Activated CD4-positive, alpha-beta T cell treated with anti-CD3 and anti-CD28 coated beads for 36 hours (primary cell): ENCODE results near the gene SGPP1. TPM values are rescaled to one million over a fixed set of nuclear protein-coding genes. Genes with fewer than 3 reads are reported as not detected.
"Not testable (repeated sequence)": the region's sequence is repeated elsewhere in the genome, so short reads cannot be mapped to it uniquely, and the experiment has no call there.

Source experiments
- ATAC-seq: fragments of 200-7000 bp; cut with Tn5 transposase; one replicate; pipeline ENCODE4 v1.10.0; 2021; ENCODE audit warnings: mild to moderate bottlenecking, moderate library complexity
- CTCF ChIA-PET: fragments of 350-600 bp; sonication (Branson Sonifier 250); formaldehyde crosslinking; loops from one replicate; lab custom pipeline; 2021; ENCODE audit warnings: antibody characterized with exemption; lab: Charles Lee
- POLR2A ChIA-PET: fragments of 350-600 bp; sonication (Branson Sonifier 250); formaldehyde crosslinking; loops from one replicate; lab custom pipeline; 2021; ENCODE audit warnings: antibody characterized with exemption, inconsistent platforms; lab: Charles Lee
- DNase-seq: peaks from one replicate; pipeline ENCODE4 v3.0.0-alpha.2; 2020
- H3K27ac Mint-ChIP-seq: one replicate; pipeline ENCODE4 v1.8.0; 2021; ENCODE audit warnings: mixed read lengths
- H3K27me3 Mint-ChIP-seq: one replicate; pipeline ENCODE4 v1.8.0; 2021; ENCODE audit warnings: mixed read lengths
- H3K36me3 Mint-ChIP-seq: one replicate; pipeline ENCODE4 v1.8.0; 2021; ENCODE audit warnings: low read depth, mixed read lengths
- H3K4me1 Mint-ChIP-seq: one replicate; pipeline ENCODE4 v1.8.0; 2021; ENCODE audit warnings: mixed read lengths
- H3K4me3 Mint-ChIP-seq: one replicate; pipeline ENCODE4 v1.8.0; 2021; ENCODE audit warnings: mild to moderate bottlenecking, moderate library complexity, mixed read lengths
- H3K9me3 Mint-ChIP-seq: one replicate; pipeline ENCODE4 v1.8.0; 2021; ENCODE audit warnings: low read depth, mixed read lengths
- intact Hi-C, 2 experiments: fragments of 100-400 bp; cut with DNase I in 1 of 2; cut with micrococcal nuclease in 1 of 2; formaldehyde crosslinking; loops; one replicate each; pipeline versions ENCODE4 v1.14.2 to v1.15.1; 2022 to 2024; cut with DNase I, micrococcal nuclease
- total RNA-seq, 2 experiments: library from RNA; stranded (reverse); gene quantifications; one replicate each; pipeline ENCODE4 v1.2.3, GENCODE V29; 2021

The SGPP1 gene
- total RNA-seq, 2 experiments from 2014 or later: 8.6 to 10.4 TPM

GRCh38 chr14:63673255-63673654 lies 54.6 kb downstream of the SGPP1 start:
- DNase-seq (no peak), ATAC-seq (no peak)
- ChIA-PET CTCF (no interaction called here), POLR2A (no interaction called here)
- H3K27ac Mint-ChIP-seq: no peak overlapping the region
- H3K36me3 Mint-ChIP-seq: peaks cover 2% of the 10 kb centered on the region
- H3K4me1 Mint-ChIP-seq: no peaks in the 10 kb centered on the region
- H3K9me3 Mint-ChIP-seq: no peaks in the 10 kb centered on the region
- no peak overlapping the region for H3K4me3 Mint-ChIP-seq
- H3K27me3 Mint-ChIP-seq: no peaks in the 10 kb centered on the region
- intact Hi-C loops: no loop called here

GRCh38 chr14:63672417-63673180 lies 55.3 kb downstream of the SGPP1 start:
- H3K4me3 Mint-ChIP-seq: no peak overlapping the region
- H3K4me1 Mint-ChIP-seq: no peaks in the 10 kb centered on the region
- ChIA-PET POLR2A (no interaction called here), CTCF (no interaction called here)
- DNase-seq: no peak
- no peak for ATAC-seq
- peaks cover 2% of the 10 kb centered on the region for H3K36me3 Mint-ChIP-seq
- H3K9me3 Mint-ChIP-seq: no peaks in the 10 kb centered on the region
- intact Hi-C loops: no loop called here
- H3K27ac Mint-ChIP-seq: no peak overlapping the region
- H3K27me3 Mint-ChIP-seq: no peaks in the 10 kb centered on the region

GRCh38 chr14:63671987-63672386 lies 55.9 kb downstream of the SGPP1 start:
- Mint-ChIP-seq H3K27ac (no peak overlapping the region), H3K4me3 (no peak overlapping the region), H3K4me1 (no peaks in the 10 kb centered on the region), H3K9me3 (no peaks in the 10 kb centered on the region), H3K36me3 (peaks cover 2% of the 10 kb centered on the region), H3K27me3 (no peaks in the 10 kb centered on the region)
- ChIA-PET CTCF (no interaction called here), POLR2A (no interaction called here)
- ATAC-seq (no peak), DNase-seq (no peak)
- intact Hi-C loops: no loop called here

GRCh38 chr14:63670692-63671091 lies 57.2 kb downstream of the SGPP1 start:
- DNase-seq: no peak
- H3K36me3 Mint-ChIP-seq: no peaks in the 10 kb centered on the region
- ChIA-PET POLR2A (interaction anchor here (0.7 kb wide), 1 partner anchor 1181 kb away, joined by 3 read pairs; no protein-coding TSS in a partner anchor), CTCF (no interaction called here)
- no peaks in the 10 kb centered on the region for H3K27me3 Mint-ChIP-seq
- no peaks in the 10 kb centered on the region for H3K4me1 Mint-ChIP-seq
- intact Hi-C loops: no loop called here
- no peak for ATAC-seq
- no peaks in the 10 kb centered on the region for H3K9me3 Mint-ChIP-seq
- H3K27ac Mint-ChIP-seq: no peak overlapping the region
- H3K4me3 Mint-ChIP-seq: no peak overlapping the region

GRCh38 chr14:63666335-63666734 lies 61.5 kb downstream of the SGPP1 start:
- DNase-seq: no peak

GRCh38 chr14:63663428-63664341 lies 64.2 kb downstream of the SGPP1 start:
- ChIA-PET CTCF (interaction anchor here (0.8 kb wide), 2 partner anchors 339 to 965 kb away, joined by 3 to 4 read pairs; no protein-coding TSS in a partner anchor), POLR2A (no interaction called here)
- H3K4me1 Mint-ChIP-seq: no peaks in the 10 kb centered on the region
- H3K9me3 Mint-ChIP-seq: no peaks in the 10 kb centered on the region
- H3K36me3 Mint-ChIP-seq: peaks cover 2% of the 10 kb centered on the region
- no peak for DNase-seq
- no peaks in the 10 kb centered on the region for H3K27me3 Mint-ChIP-seq
- H3K4me3 Mint-ChIP-seq: no peak overlapping the region
- H3K27ac Mint-ChIP-seq: no peak overlapping the region
- intact Hi-C loops: no loop called here
- ATAC-seq: no peak

More at GRCh38 chr14:63666335-63666734, 61.5 kb downstream of the SGPP1 start:
- Mint-ChIP-seq H3K4me3 (no peak overlapping the region), H3K9me3 (no peaks in the 10 kb centered on the region), H3K4me1 (no peaks in the 10 kb centered on the region), H3K36me3 (no peaks in the 10 kb centered on the region), H3K27ac (no peak overlapping the region), H3K27me3 (no peaks in the 10 kb centered on the region)
- no peak for ATAC-seq
- POLR2A ChIA-PET: no interaction called here
- intact Hi-C loops: no loop called here
- CTCF ChIA-PET: no interaction called here

GRCh38 chr14:63662776-63663175 lies 65.1 kb downstream of the SGPP1 start:
- ATAC-seq: no peak
- intact Hi-C loops: no loop called here
- Mint-ChIP-seq H3K9me3 (no peaks in the 10 kb centered on the region), H3K27me3 (no peaks in the 10 kb centered on the region), H3K4me3 (no peak overlapping the region), H3K36me3 (peaks cover 2% of the 10 kb centered on the region), H3K4me1 (no peaks in the 10 kb centered on the region), H3K27ac (no peak overlapping the region)
- no peak for DNase-seq
- POLR2A ChIA-PET: no interaction called here
- CTCF ChIA-PET: interaction anchor here (0.8 kb wide), 2 partner anchors 340 to 966 kb away, joined by 3 to 4 read pairs; no protein-coding TSS in a partner anchor

- POLR2A ChIA-PET, ATAC-seq, H3K27ac Mint-ChIP-seq, DNase-seq, H3K27me3 Mint-ChIP-seq, H3K9me3 Mint-ChIP-seq, H3K4me3 Mint-ChIP-seq, intact Hi-C loops, H3K36me3 Mint-ChIP-seq, CTCF ChIA-PET, H3K4me1 Mint-ChIP-seq: not testable (repeated sequence)
Measured at GRCh38 chr14:63661881-63662280, 66.0 kb downstream of the SGPP1 start.

GRCh38 chr14:63659726-63660125 lies 68.1 kb downstream of the SGPP1 start:
- Mint-ChIP-seq H3K36me3 (peaks cover 2% of the 10 kb centered on the region), H3K4me1 (no peaks in the 10 kb centered on the region), H3K9me3 (no peaks in the 10 kb centered on the region), H3K27ac (no peak overlapping the region), H3K4me3 (no peak overlapping the region), H3K27me3 (no peaks in the 10 kb centered on the region)
- POLR2A ChIA-PET: no interaction called here
- intact Hi-C loops: no loop called here
- DNase-seq: no peak
- ATAC-seq: no peak
- CTCF ChIA-PET: no interaction called here

GRCh38 chr14:63656194-63656593 lies 71.7 kb downstream of the SGPP1 start:
- ChIA-PET CTCF (interaction anchor here (0.6 kb wide), 1 partner anchor 71 kb away, joined by 3 read pairs; no protein-coding TSS in a partner anchor), POLR2A (interaction anchor here (0.6 kb wide), 1 partner anchor 274 kb away, joined by 3 read pairs; no protein-coding TSS in a partner anchor)
- intact Hi-C loops: no loop called here
- ATAC-seq (no peak), DNase-seq (no peak)
- no peaks in the 10 kb centered on the region for H3K27me3 Mint-ChIP-seq
- H3K27ac Mint-ChIP-seq: no peak overlapping the region
- peaks cover 8% of the 10 kb centered on the region for H3K36me3 Mint-ChIP-seq
- H3K4me1 Mint-ChIP-seq: peaks cover 12% of the 10 kb centered on the region
- no peak overlapping the region for H3K4me3 Mint-ChIP-seq
- no peaks in the 10 kb centered on the region for H3K9me3 Mint-ChIP-seq

- Mint-ChIP-seq H3K4me3 (no peak overlapping the region), H3K27me3 (no peaks in the 10 kb centered on the region), H3K4me1 (peaks cover 22% of the 10 kb centered on the region), H3K36me3 (peaks cover 8% of the 10 kb centered on the region), H3K9me3 (no peaks in the 10 kb centered on the region), H3K27ac (no peak overlapping the region)
- ChIA-PET POLR2A (no interaction called here), CTCF (no interaction called here)
- DNase-seq (no peak), ATAC-seq (no peak)
- intact Hi-C loops: no loop called here
Measured at GRCh38 chr14:63654936-63655335, 72.9 kb downstream of the SGPP1 start.
